ENCODE data around the gene ZNF408.

The ZNF408 gene

DNA sequence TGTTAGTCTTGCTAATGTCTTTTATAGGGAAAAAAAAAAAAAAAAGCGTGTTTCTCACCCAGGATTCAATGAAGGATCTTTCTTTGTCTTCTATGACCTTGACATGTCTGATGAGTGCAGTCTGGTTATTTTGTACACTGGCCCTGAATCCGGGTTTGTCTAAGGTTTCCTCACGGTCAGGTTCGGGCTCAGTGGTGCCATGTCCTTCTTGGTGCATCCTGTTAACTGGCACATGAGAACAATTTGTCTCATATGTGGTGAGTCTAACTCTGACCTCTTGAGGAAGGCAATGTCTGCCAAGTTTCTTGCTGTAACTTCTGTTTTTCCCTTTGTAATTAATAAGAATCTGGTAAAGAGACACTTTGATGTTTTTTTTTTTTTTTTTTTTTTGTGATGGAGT lies 30.7 kb downstream of the ZNF408 start:
- DNase-seq (ENCODE audit: low spot score), result no peak
- in situ Hi-C loops (cut with MboI; ENCODE audit: low pct_unique_long_range_greater_than_20kb, low sequenced_read_pairs, unreplicated experiment), result no loop called here
- TF ChIP-seq, protein P1, sequence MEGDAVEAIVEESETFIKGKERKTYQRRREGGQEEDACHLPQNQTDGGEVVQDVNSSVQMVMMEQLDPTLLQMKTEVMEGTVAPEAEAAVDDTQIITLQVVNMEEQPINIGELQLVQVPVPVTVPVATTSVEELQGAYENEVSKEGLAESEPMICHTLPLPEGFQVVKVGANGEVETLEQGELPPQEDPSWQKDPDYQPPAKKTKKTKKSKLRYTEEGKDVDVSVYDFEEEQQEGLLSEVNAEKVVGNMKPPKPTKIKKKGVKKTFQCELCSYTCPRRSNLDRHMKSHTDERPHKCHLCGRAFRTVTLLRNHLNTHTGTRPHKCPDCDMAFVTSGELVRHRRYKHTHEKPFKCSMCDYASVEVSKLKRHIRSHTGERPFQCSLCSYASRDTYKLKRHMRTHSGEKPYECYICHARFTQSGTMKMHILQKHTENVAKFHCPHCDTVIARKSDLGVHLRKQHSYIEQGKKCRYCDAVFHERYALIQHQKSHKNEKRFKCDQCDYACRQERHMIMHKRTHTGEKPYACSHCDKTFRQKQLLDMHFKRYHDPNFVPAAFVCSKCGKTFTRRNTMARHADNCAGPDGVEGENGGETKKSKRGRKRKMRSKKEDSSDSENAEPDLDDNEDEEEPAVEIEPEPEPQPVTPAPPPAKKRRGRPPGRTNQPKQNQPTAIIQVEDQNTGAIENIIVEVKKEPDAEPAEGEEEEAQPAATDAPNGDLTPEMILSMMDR (IDR thresholded peaks at IDR 0.05; ENCODE audit: extremely low read depth, insufficient read depth, missing control alignments), result no peak

DNA sequence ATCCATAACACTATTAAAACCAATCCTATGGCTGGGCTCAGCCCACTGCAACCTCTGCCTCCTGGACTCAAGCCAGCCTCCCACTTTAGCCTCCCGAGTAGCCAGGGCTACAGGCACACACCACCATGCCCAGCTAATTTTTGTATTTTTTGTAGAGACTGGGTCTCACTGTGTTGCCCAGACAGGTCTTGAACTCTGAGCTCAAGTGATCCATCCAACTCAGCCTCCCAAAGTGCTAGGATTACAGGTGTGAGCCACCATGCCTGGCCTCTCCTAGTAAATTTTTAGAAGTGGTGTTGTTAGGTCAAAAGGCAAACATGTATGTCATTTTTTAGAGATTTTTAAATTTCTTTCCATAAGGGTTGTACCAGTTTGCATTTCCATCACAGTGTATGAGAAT lies 32.4 kb downstream of the ZNF408 start:
- TF ChIP-seq, protein P1 (IDR thresholded peaks at IDR 0.05; ENCODE audit: extremely low read depth, insufficient read depth, missing control alignments), result no peak
- in situ Hi-C loops (cut with MboI; ENCODE audit: low pct_unique_long_range_greater_than_20kb, low sequenced_read_pairs, unreplicated experiment), result no loop called here

DNA sequence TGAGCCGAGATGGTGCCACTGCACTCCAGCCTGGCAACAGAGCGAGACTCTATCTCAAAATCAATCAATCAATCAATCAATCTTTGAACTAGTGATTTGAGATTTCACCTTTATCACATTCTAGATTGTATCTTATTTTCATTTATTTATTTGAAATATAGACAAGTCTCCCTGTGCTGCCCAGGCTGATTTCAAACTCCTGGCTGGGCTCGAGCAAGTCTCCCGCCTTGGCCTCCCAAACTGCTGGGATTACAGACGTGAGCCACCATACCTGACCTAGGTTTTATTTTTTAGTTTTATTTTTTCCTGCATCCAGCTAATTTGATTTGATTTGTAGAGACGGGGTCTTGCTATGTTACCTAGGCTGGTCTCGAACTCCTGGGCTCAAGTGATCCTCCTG lies 35.3 kb downstream of the ZNF408 start:
- TF ChIP-seq, protein P1 (IDR thresholded peaks at IDR 0.05; ENCODE audit: extremely low read depth, insufficient read depth, missing control alignments), result no peak
- no peak for DNase-seq (ENCODE audit: low spot score)
- in situ Hi-C loops (cut with MboI; ENCODE audit: low pct_unique_long_range_greater_than_20kb, low sequenced_read_pairs, unreplicated experiment), result no loop called here

More for the DNA sequence above, 32.4 kb downstream of the ZNF408 start:
- DNase-seq (ENCODE audit: low spot score), result no peak

DNA sequence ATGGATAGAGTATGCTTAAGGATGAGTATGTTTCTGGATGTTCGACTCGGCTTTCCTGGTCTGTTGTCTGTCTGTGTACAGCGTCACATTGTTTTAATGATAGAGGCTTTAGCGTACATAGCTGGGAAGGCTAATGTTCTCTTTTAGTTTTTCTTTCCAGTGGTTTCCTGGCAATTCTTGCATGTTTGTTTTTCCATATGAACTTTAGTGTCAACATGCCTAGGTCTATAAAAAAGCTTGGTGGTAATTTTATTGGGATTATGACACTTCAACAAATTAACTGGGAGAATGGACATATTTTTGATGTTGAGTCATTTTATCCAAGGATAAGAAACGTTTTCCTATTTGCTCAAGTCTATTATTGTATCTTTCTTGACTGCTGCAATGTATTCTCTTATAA lies 35.8 kb downstream of the ZNF408 start:
- no peak for DNase-seq (ENCODE audit: low spot score)
- TF ChIP-seq, protein P1 (IDR thresholded peaks at IDR 0.05; ENCODE audit: extremely low read depth, insufficient read depth, missing control alignments), result no peak
- in situ Hi-C loops (cut with MboI; ENCODE audit: low pct_unique_long_range_greater_than_20kb, low sequenced_read_pairs, unreplicated experiment), result no loop called here

DNA sequence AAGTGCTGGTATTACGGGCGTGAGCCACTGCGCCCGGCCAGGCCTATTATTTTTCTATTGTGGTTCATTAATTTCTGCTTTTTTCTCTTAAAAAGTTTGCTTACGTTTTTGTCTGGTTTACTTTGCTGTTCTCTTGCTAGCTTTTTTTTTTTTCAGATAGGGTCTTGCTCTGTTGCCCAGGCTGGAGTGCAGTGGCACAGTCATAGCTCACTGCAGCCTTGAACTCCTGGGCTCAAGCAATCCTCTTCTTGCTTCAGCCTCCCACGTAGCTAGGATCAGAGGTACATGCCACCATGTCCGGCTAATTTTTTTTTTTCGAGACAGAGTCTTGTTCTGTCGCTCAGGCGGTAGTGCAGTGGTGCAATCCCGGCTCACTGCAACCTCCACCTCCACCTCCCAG lies 36.9 kb downstream of the ZNF408 start:
- DNase-seq (ENCODE audit: low spot score), result no peak
- TF ChIP-seq, protein P1 (IDR thresholded peaks at IDR 0.05; ENCODE audit: extremely low read depth, insufficient read depth, missing control alignments), result no peak
- in situ Hi-C loops (cut with MboI; ENCODE audit: low pct_unique_long_range_greater_than_20kb, low sequenced_read_pairs, unreplicated experiment), result no loop called here

DNA sequence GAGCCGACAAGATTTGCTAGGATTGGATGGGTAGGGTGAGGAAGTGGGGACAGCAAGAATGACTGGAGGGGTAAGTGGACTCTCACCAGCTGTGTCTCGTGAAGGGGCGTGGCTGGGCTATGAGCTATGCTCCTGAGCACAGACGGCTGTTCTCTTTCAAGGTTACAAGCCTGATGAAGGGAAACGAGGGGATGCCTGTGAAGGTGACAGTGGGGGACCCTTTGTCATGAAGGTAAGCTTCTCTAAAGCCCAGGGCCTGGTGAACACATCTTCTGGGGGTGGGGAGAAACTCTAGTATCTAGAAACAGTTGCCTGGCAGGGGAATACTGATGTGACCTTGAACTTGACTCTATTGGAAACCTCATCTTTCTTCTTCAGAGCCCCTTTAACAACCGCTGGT lies 38.1 kb downstream of the ZNF408 start:
- TF ChIP-seq, protein P1 (IDR thresholded peaks at IDR 0.05; ENCODE audit: extremely low read depth, insufficient read depth, missing control alignments), result no peak
- in situ Hi-C loops (cut with MboI; ENCODE audit: low pct_unique_long_range_greater_than_20kb, low sequenced_read_pairs, unreplicated experiment), result no loop called here
- DNase-seq (ENCODE audit: low spot score), result no peak
